K562 treated with DMSO at 1 percent for 12 hours (cell line): ENCODE results near the gene VN1R2. TPM values are rescaled to one million over a fixed set of nuclear protein-coding genes. Genes with fewer than 3 reads are reported as not detected.

Source experiments
- total RNA-seq: library from RNA; unstranded; fragments of 300-600 nt; gene quantifications from 2 replicates; pipeline ENCODE4 v1.2.3, GENCODE V29; 2022; ENCODE audit not compliant: insufficient read depth

The VN1R2 gene
- not detected in 2 replicates for total RNA-seq

GRCh38 chr19:53257715-53258342, at the start of gene VN1R2:
TSS of gene VN1R2 (plus strand) at chr19:53258292. CDS start at chr19:53258376, 84 bp downstream.

GRCh38 chr19:53254411-53255341, 3.4 kb upstream of the VN1R2 start, which contains the start of gene ZNF677:
TSS of gene ZNF677 (minus strand) at chr19:53254873. CDS start at chr19:53251550, 3,323 bp downstream.

GRCh38 chr19:53267623-53268022, 9.5 kb downstream of the VN1R2 start, which contains the start of gene VN1R4:
TSS of gene VN1R4 (minus strand) at chr19:53267723. CDS start at chr19:53267665, 58 bp downstream.

Other genes with a start within 250 kb of the VN1R2 start
- gene ERVV-1, start 244.4 kb upstream of the VN1R2 start, total RNA-seq: not detected in 2 replicates
- gene ERVV-2, start 213.6 kb upstream of the VN1R2 start, total RNA-seq: 0.84 TPM in 1 of 2 replicates, not detected in the other
- gene ZNF160, start 154.9 kb upstream of the VN1R2 start, total RNA-seq: 2.4 and 14.0 TPM in 2 replicates
- gene ZNF415, start 125.4 kb upstream of the VN1R2 start, total RNA-seq: not detected in 2 replicates
- gene ZNF347, start 99.2 kb upstream of the VN1R2 start, total RNA-seq: 0.64 and 4.3 TPM in 2 replicates
- 1.4 and 5.0 TPM in 2 replicates for gene ZNF665, start 64.9 kb upstream of the VN1R2 start, total RNA-seq
- gene ZNF677, start 3.4 kb upstream of the VN1R2 start, total RNA-seq: 0.24 and 2.3 TPM in 2 replicates
- gene VN1R4, start 9.4 kb downstream of the VN1R2 start, total RNA-seq: not detected in 2 replicates
- gene ZNF845, start 75.5 kb downstream of the VN1R2 start, total RNA-seq: 1.1 and 4.4 TPM in 2 replicates
- 0.44 and 3.2 TPM in 2 replicates for gene ZNF525, start 107.4 kb downstream of the VN1R2 start, total RNA-seq
- 3.6 and 6.8 TPM in 2 replicates for gene ZNF765, start 136.9 kb downstream of the VN1R2 start, total RNA-seq
- 7.2 and 11.8 TPM in 2 replicates for gene ZNF761, start 173.7 kb downstream of the VN1R2 start, total RNA-seq
- 1.3 and 3.0 TPM in 2 replicates for gene ZNF813, start 209.4 kb downstream of the VN1R2 start, total RNA-seq